Spleen (tissue), 7 donors: ENCODE measurements around the gene PTPRT.

ENCODE experiments used
- CTCF ChIP-seq, 11 experiments: fragments of 200-600 bp in 7 of 11; fragments of 450-650 bp in 4 of 11; sonication (generic) in 4 of 11; IDR thresholded peaks in 8 of 11; conservative IDR thresholded peaks in 3 of 11; 1 replicate in 7 of 11; 2 replicates in 4 of 11; pipeline versions ENCODE4 v1.4.0 to v1.8.0; 2016 to 2021; ENCODE audit warnings: antibody characterized with exemption in 11 of 11, inconsistent platforms in 4 of 11, mild to moderate bottlenecking in 1 of 11
- POLR2A ChIP-seq, 3 donors: fragments of 450-650 bp; IDR thresholded peaks; one replicate each; pipeline ENCODE4 v1.5.1; 2017; ENCODE audit warnings: antibody characterized with exemption in 3 of 3, mild to moderate bottlenecking in 1 of 3
- POLR2AphosphoS5 ChIP-seq, 3 donors: sonication (generic); formaldehyde crosslinking; IDR thresholded peaks; one replicate each; pipeline ENCODE4 v1.5.1; 2017; ENCODE audit warnings: antibody characterized with exemption in 3 of 3
- donor health status: DM: no; HTN: no; CAD: no; lungs with moderate emphysema.
- donor health status: DM: no; HTN: no; CAD: no.
- donor health status: DM: no; HTN: no; CAD: no.

GRCh38 chr20:42941629-42942028, 248.1 kb downstream of the PTPRT start:
- TF ChIP-seq POLR2AphosphoS5 (IDR thresholded peaks at IDR 0.05) = no peak
- no peak for TF ChIP-seq CTCF (IDR thresholded peaks at IDR 0.05 in 8 of 11, conservative IDR thresholded peaks at IDR 0.05 in 3 of 11)
- TF ChIP-seq POLR2A (IDR thresholded peaks at IDR 0.05) = no peak
